Skeletal muscle tissue (tissue), 4 donors: ENCODE measurements around the gene ADAMTS14. TPM values are rescaled to one million over a fixed set of nuclear protein-coding genes. Genes with fewer than 3 reads are reported as not detected.

ENCODE experiments used
- H3K27ac ChIP-seq: one replicate; pipeline ENCODE4 v1.7.0; 2013; ENCODE audit warnings: mild to moderate bottlenecking, low read depth, low read length, inconsistent platforms
- H3K27me3 ChIP-seq, 3 donors: one replicate each; pipeline ENCODE4 v1.7.0; 2013; ENCODE audit warnings: low read length in 3 of 3; ENCODE audit not compliant: control insufficient read depth in 3 of 3, insufficient read depth in 3 of 3
- H3K36me3 ChIP-seq, 3 donors: one replicate each; pipeline ENCODE4 v1.7.0; 2013; ENCODE audit warnings: low read length in 3 of 3; ENCODE audit not compliant: control insufficient read depth in 3 of 3, insufficient read depth in 3 of 3
- H3K4me1 ChIP-seq, 3 donors: one replicate each; pipeline ENCODE4 v1.7.0; 2013; ENCODE audit warnings: low read length in 3 of 3, mild to moderate bottlenecking in 3 of 3; ENCODE audit not compliant: control insufficient read depth in 3 of 3, insufficient read depth in 3 of 3
- H3K4me3 ChIP-seq, 3 donors: one replicate each; pipeline ENCODE4 v1.7.0; 2013; ENCODE audit warnings: low read length in 3 of 3
- H3K9ac ChIP-seq, 3 donors: one replicate each; pipeline ENCODE4 v1.7.0; 2013; ENCODE audit warnings: low read length in 3 of 3, mild to moderate bottlenecking in 3 of 3, moderate library complexity in 2 of 3, low read depth in 1 of 3
- H3K9me3 ChIP-seq, 3 donors: one replicate each; pipeline ENCODE4 v1.7.0; 2013; ENCODE audit warnings: low read length in 3 of 3; ENCODE audit not compliant: control insufficient read depth in 3 of 3
- total RNA-seq: library from RNA; depleted of rRNA; stranded (reverse); fragments of >200 nt; gene quantifications from one replicate; pipeline ENCODE4 v1.2.3, GENCODE V29; 2014
- donor health status: Osteomylitis.

ADAMTS14 gene
- total RNA-seq, 1 donor from 2014 or later, result 5.7 TPM

GRCh38 chr10:70795613-70796012, 123.3 kb downstream of the ADAMTS14 start:
- no peak overlapping the region for H3K27ac ChIP-seq
- no peaks in the 10 kb centered on the region for H3K9me3 ChIP-seq
- no peaks in the 10 kb centered on the region for H3K36me3 ChIP-seq
- no peaks in the 10 kb centered on the region for H3K4me1 ChIP-seq
- H3K9ac ChIP-seq, result no peak overlapping the region
- no peak overlapping the region for H3K4me3 ChIP-seq
- H3K27me3 ChIP-seq, result peaks cover 0 to 7% (median 5%) of the 10 kb centered on the region in 3 donors

GRCh38 chr10:70797840-70798239, 125.5 kb downstream of the ADAMTS14 start:
- Histone ChIP-seq H3K9me3 (no peaks in the 10 kb centered on the region), H3K9ac (no peak overlapping the region), H3K36me3 (no peaks in the 10 kb centered on the region), H3K27me3 (peaks cover 0 to 7% (median 5%) of the 10 kb centered on the region in 3 donors), H3K4me3 (no peak overlapping the region), H3K4me1 (no peaks in the 10 kb centered on the region), H3K27ac (no peak overlapping the region)

GRCh38 chr10:70799124-70799523, 126.8 kb downstream of the ADAMTS14 start:
- Histone ChIP-seq H3K4me3 (no peak overlapping the region), H3K27ac (no peak overlapping the region), H3K9ac (no peak overlapping the region), H3K36me3 (no peaks in the 10 kb centered on the region), H3K4me1 (no peaks in the 10 kb centered on the region), H3K27me3 (peaks cover 0 to 7% (median 5%) of the 10 kb centered on the region in 3 donors), H3K9me3 (no peaks in the 10 kb centered on the region)

GRCh38 chr10:70801854-70802253, 129.5 kb downstream of the ADAMTS14 start:
- peaks cover 0 to 9% (median 5%) of the 10 kb centered on the region in 3 donors for H3K27me3 ChIP-seq
- no peak overlapping the region for H3K4me3 ChIP-seq
- no peak overlapping the region for H3K9ac ChIP-seq
- H3K4me1 ChIP-seq, result no peaks in the 10 kb centered on the region
- no peaks in the 10 kb centered on the region for H3K36me3 ChIP-seq
- no peak overlapping the region for H3K27ac ChIP-seq
- H3K9me3 ChIP-seq, result no peaks in the 10 kb centered on the region

GRCh38 chr10:70803775-70804420, 131.6 kb downstream of the ADAMTS14 start:
- H3K27ac ChIP-seq, result no peak overlapping the region
- H3K27me3 ChIP-seq, result peaks cover 0 to 9% (median 0%) of the 10 kb centered on the region in 3 donors
- H3K4me1 ChIP-seq, result no peaks in the 10 kb centered on the region
- H3K36me3 ChIP-seq, result no peaks in the 10 kb centered on the region
- H3K4me3 ChIP-seq, result no peak overlapping the region
- H3K9ac ChIP-seq, result no peak overlapping the region
- H3K9me3 ChIP-seq, result no peaks in the 10 kb centered on the region

- Histone ChIP-seq H3K36me3 (no peaks in the 10 kb centered on the region), H3K4me1 (no peaks in the 10 kb centered on the region), H3K27ac (no peak overlapping the region), H3K9ac (no peak overlapping the region), H3K27me3 (peaks cover 0 to 9% (median 0%) of the 10 kb centered on the region in 3 donors), H3K9me3 (no peaks in the 10 kb centered on the region), H3K4me3 (no peak overlapping the region)
Observed at GRCh38 chr10:70804421-70804808, 132.1 kb downstream of the ADAMTS14 start.

- H3K9ac ChIP-seq, result no peak overlapping the region
- no peaks in the 10 kb centered on the region for H3K9me3 ChIP-seq
- no peaks in the 10 kb centered on the region for H3K4me1 ChIP-seq
- no peak overlapping the region for H3K27ac ChIP-seq
- H3K27me3 ChIP-seq, result peaks cover 0 to 5% (median 0%) of the 10 kb centered on the region in 3 donors
- no peaks in the 10 kb centered on the region for H3K36me3 ChIP-seq
- H3K4me3 ChIP-seq, result no peak overlapping the region
Observed at GRCh38 chr10:70805619-70806215, 133.4 kb downstream of the ADAMTS14 start.

- Histone ChIP-seq H3K4me3 (no peak overlapping the region), H3K27ac (no peak overlapping the region), H3K4me1 (no peaks in the 10 kb centered on the region), H3K9me3 (no peaks in the 10 kb centered on the region), H3K9ac (no peak overlapping the region), H3K27me3 (peaks cover 0 to 5% (median 0%) of the 10 kb centered on the region in 3 donors), H3K36me3 (no peaks in the 10 kb centered on the region)
Observed at GRCh38 chr10:70806841-70807240, 134.5 kb downstream of the ADAMTS14 start.

- H3K27me3 ChIP-seq, result peaks cover 0 to 5% (median 0%) of the 10 kb centered on the region in 3 donors
- no peak overlapping the region for H3K27ac ChIP-seq
- no peaks in the 10 kb centered on the region for H3K4me1 ChIP-seq
- no peaks in the 10 kb centered on the region for H3K36me3 ChIP-seq
- no peak overlapping the region for H3K4me3 ChIP-seq
- H3K9me3 ChIP-seq, result no peaks in the 10 kb centered on the region
- H3K9ac ChIP-seq, result no peak overlapping the region
Observed at GRCh38 chr10:70807556-70807955, 135.2 kb downstream of the ADAMTS14 start.

- H3K27ac ChIP-seq, result no peak overlapping the region
- H3K36me3 ChIP-seq, result no peaks in the 10 kb centered on the region
- H3K9ac ChIP-seq, result no peak overlapping the region
- peaks cover 0 to 5% (median 0%) of the 10 kb centered on the region in 3 donors for H3K27me3 ChIP-seq
- H3K9me3 ChIP-seq, result no peaks in the 10 kb centered on the region
- no peaks in the 10 kb centered on the region for H3K4me1 ChIP-seq
- no peak overlapping the region for H3K4me3 ChIP-seq
Observed at GRCh38 chr10:70809011-70809611, 136.8 kb downstream of the ADAMTS14 start.
